Measurements from ENCODE around the gene ACSS2.
"Not testable (repeated sequence)": the region's sequence is repeated elsewhere in the genome, so short reads cannot be mapped to it uniquely, and the experiment has no call there.

The ACSS2 gene

GRCh38 chr20:34874094-34874654 is 2.2 kb upstream of the ACSS2 start:
- peak; percentile 32 to 39 for DNase-seq (ENCODE audit: low read depth in 2 of 2)

GRCh38 chr20:34875642-34876405 is 588 bp upstream of the ACSS2 start:
- peak in 1 of 2 donors; percentile 92 for DNase-seq (ENCODE audit: low read depth in 2 of 2)

GRCh38 chr20:34880215-34880850 is 3.9 kb downstream of the ACSS2 start:
- no peak for DNase-seq (ENCODE audit: low read depth in 2 of 2)

- DNase-seq (ENCODE audit: low read depth in 2 of 2) = not testable (repeated sequence)
These were observed 4.6 kb downstream of the ACSS2 start for GRCh38 chr20:34880971-34881370.

DNA sequence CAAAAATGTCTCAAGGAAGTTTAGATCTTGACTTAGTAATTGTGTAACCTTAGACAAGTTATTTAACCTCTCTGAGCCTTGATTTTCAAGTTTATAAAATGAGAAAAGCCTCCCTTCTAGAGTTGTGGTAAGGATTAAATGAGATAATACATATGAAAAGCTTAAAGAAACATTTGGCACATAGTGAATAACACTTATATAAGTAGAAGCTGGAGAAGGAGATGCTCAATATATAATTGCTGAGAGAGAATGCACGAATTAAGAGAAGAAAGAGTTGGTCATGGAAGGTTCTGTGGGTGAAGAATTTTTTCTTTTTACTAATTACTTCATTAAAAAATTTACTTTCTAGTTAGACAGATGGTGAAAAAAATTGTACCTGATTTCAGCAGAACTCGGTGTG is 5.3 kb downstream of the ACSS2 start:
- no peak for DNase-seq (ENCODE audit: low read depth in 2 of 2)

GRCh38 chr20:34883087-34883688 is 6.8 kb downstream of the ACSS2 start:
- no peak for DNase-seq (ENCODE audit: low read depth in 2 of 2)

DNA sequence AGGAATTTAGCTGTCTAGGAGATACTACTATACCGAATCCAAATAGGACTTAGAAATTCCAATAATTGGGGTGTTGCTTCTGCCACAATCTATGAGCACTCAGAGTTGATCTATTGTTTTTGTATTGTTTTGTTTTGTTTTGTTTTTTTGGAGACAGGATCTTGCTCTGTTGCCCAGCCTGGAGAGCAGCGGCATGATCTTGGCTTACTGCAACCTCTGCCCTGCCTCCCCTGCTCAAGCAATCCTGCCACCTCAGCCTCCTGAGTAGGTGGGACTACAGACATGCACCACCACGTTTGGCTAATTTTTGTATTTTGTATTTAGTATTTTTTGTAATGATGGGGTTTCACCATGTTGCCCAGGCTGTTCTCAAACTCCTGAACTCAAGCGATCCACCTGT is 7.4 kb downstream of the ACSS2 start:
- DNase-seq (ENCODE audit: low read depth in 2 of 2) = no peak

GRCh38 chr20:34884260-34884659 is 7.8 kb downstream of the ACSS2 start:
- no peak for DNase-seq (ENCODE audit: low read depth in 2 of 2)

DNA sequence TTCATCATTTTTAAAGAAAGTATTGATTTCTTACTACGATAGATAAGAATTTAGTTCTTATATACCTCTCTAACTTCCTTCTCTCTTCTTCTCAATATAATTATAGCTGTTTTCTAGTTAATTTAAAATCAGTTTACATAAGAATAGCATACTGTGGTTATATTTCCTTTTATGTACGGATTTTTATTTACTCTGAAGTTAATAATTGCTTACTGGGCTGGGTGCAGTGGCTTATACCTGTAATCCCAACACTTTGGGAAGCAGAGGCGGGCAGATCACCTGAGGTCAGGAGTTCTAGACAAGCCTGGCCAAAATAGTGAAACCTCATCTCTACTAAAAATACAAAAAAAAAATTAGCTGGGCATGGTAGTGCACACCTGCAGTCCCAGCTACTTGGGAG is 9.7 kb downstream of the ACSS2 start:
- DNase-seq (ENCODE audit: low read depth in 2 of 2) = no peak

GRCh38 chr20:34887023-34887422 is 10.6 kb downstream of the ACSS2 start:
- no peak for DNase-seq (ENCODE audit: low read depth in 2 of 2)

GRCh38 chr20:34888468-34888867 is 12.1 kb downstream of the ACSS2 start:
- DNase-seq (ENCODE audit: low read depth in 2 of 2) = no peak

- no peak for DNase-seq (ENCODE audit: low read depth in 2 of 2)
These were observed 15.0 kb downstream of the ACSS2 start for GRCh38 chr20:34891166-34892062.

GRCh38 chr20:34892671-34893070 is 16.3 kb downstream of the ACSS2 start:
- DNase-seq (ENCODE audit: low read depth in 2 of 2) = no peak

DNA sequence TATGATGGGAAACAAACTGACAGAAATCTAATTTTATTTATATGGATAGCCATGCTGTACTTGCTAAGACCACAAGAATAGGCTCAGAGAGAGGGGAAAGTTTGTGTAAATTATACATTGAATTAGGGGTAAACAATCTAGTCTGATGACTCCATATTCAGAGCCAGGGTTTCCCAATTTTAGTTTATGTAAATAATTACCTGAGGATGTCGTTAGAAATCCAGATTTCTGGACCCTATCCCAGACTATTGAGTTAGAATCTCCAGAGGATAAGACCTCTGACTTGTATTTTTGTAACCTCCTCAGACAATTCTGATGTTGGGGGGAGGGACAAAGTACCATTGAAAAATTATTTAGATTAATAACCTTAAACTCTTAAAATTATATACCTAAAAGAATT is 18.3 kb downstream of the ACSS2 start:
- no peak for DNase-seq (ENCODE audit: low read depth in 2 of 2)

GRCh38 chr20:34895465-34895864 is 19.1 kb downstream of the ACSS2 start:
- DNase-seq (ENCODE audit: low read depth in 2 of 2) = no peak

DNA sequence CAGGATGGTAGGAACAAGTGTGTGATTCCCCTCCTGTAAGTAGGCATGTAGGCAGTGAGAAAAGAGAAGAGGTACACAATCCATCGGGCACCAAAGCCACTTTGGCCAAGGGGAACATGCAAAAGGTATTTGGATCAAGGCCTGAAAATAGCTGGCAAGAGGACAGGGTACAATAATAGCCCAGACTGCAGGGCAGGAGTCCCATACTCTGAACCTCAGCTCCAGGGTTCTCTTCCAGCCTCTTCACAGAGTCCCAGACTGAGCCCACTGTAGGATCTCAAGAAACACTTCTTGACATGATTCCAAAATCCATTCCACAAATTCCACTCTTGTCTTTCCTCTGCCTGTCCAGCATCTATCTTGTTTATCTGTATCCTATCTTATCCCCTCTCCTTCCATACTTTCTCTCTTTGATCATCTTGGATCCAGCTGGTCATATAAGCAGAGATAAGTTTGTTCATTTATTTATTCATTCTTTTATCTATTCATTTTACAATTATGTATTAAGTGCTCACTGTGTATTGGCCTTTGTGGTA is 19.7 kb downstream of the ACSS2 start:
- DNase-seq (ENCODE audit: low read depth in 2 of 2) = no peak

- not testable (repeated sequence) for DNase-seq (ENCODE audit: low read depth in 2 of 2)
These were observed 21.7 kb downstream of the ACSS2 start for GRCh38 chr20:34898129-34898528.

DNA sequence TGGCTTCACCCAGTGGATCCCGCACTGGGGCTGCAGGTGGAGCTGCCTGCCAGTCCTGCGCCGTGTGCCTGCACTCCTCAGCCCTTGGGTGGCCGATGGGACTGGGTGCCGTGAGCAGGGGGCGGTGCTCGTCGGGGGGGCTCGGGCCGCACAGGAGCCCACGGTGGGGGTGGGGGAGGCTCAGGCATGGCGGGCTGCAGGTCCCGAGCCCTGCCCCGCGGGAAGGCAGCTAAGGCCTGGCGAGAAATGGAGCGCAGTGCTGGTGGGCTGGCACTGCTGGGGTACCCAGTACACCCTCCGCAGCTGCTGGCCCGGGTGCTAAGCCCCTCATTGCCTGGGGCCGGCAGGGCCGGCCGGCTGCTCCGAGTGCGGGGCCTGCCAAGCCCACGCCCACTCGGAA is 22.3 kb downstream of the ACSS2 start:
- DNase-seq (ENCODE audit: low read depth in 2 of 2) = not testable (repeated sequence)

DNA sequence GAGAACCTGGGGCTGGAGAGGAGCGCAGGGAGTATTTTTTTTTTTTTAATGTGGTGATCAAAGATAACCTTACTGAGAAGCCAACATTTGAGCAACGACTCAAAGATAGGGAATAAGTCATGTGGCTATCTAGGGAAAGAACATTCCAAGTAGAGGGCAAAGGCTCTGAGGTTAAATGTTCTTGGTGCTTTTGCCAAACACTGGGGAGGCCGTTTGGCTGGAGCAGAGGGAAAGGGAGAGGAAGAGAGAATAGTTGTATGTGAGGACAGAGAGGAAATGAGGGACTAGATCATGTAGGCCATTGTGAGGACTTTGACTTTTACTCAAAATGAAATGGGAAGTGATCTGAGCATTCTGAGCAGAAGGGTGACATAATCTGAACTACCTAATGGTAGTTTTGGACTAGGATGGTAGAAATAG is 27.8 kb downstream of the ACSS2 start:
- no peak for DNase-seq (ENCODE audit: low read depth in 2 of 2)

- no peak for DNase-seq (ENCODE audit: low read depth in 2 of 2)
These were observed 31.4 kb downstream of the ACSS2 start for GRCh38 chr20:34907616-34908469.

All from stimulated activated CD8-positive, alpha-beta memory T cell treated with anti-CD3 and anti-CD28 coated beads, Interleukin-15, amount 100 ng/mL, for 48 hours (primary cell).